Esophagus squamous epithelium (tissue), 4 donors: ENCODE measurements around the gene HTR1D.

Source experiments
- CTCF ChIP-seq, 6 experiments: fragments of 450-650 bp in 4 of 6; fragments of 200-600 bp in 2 of 6; sonication (generic) in 2 of 6; IDR thresholded peaks; one replicate each; pipeline ENCODE4 v1.5.1; 2016 to 2019; ENCODE audit warnings: antibody characterized with exemption in 6 of 6, mild to moderate bottlenecking in 4 of 6, moderate library complexity in 4 of 6
- POLR2A ChIP-seq, 4 donors: fragments of 450-650 bp; IDR thresholded peaks; one replicate each; pipeline ENCODE4 v1.6.1; 2017; ENCODE audit warnings: antibody characterized with exemption in 4 of 4, mild to moderate bottlenecking in 4 of 4, moderate library complexity in 3 of 4

DNA sequence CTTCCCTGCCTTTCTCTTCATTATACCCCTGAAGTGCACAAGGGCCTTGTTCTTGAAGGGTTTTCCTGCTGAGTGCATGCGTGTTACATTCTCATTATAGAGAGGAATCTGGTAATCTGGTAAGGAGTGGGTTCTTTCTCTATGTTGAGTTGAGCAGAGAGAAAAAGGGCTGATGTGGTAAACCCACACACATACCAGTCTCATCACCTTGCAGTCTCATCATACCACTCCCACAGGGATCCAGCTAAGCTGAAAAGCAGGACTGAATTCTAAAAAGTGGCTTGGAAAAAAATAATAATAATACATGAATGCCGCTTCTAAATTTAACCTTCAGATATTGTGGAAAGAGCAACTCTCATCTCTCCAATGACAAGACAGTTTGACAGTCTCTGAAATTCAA, 10.5 kb upstream of the HTR1D start:
- no peak for TF ChIP-seq CTCF (IDR thresholded peaks at IDR 0.05)
- no peak for TF ChIP-seq POLR2A (IDR thresholded peaks at IDR 0.05)
